NCI-H1048 (cell line): ENCODE results near the gene OST4.
A peak's percentile ranks its signal among the peaks of the same experiment; 100 is the strongest.
"Not testable (repeated sequence)": the region's sequence is repeated elsewhere in the genome, so short reads cannot be mapped to it uniquely, and the experiment has no call there.

Experiments used
- DNase-seq: peaks from one replicate; lab custom pipeline; 2025; lab: John Stamatoyannopoulos, UW

Gene OST4

DNA sequence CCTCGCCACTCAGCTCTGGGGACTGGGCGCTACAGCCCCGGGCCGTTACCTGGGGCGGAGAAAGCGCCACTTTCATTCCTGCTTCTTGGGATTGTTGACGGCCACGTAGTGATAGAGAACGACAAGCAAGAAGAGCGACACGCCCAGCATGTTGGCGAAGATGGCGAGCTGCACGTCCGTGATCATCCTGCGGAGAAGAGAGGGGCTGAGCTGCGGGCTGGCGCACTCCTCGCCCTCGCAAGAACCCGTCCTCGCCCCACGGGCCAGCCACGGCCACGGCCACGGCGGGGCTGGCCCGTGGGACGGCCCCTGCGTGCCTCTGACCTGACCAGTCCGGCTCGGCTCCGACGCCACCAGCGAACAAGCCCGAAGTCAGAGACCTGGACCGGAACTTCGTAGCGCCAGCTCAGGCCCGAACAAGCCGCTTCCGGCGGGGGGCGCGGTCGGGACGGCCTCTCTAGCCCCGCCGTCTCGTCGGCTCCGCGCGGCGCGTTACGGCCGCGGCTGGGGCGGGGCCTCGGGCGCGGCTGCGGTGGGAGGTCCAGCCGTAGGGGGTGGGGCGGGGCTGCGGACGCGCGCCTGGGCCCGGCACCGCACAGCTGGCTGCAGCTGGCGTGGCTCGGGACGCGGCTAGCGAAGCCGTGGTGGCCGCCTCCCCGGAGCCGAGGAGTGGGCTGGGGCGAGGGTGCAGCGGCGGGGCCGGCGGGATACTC, at the start of gene OST4:
OST4 (minus strand) TSS at position 378 of the 713 bp plus-strand sequence.
- peak; percentile 51 for DNase-seq

DNA sequence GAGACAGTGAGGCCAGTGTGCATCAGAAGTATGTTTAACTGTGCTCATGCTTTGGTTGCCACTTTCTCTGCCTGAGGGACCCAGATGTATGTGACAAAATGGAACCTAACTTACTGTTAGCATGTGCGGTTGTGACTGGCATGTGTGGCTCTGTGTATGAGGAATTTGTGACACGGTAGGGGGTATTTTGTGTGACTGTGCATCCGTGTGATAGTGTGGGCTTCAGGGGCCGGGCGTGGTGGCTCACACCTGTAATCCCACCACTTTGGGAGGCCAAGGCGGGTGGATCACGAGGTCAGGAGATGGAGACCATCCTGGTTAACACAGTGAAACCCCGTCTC, 47.8 kb upstream of the OST4 start:
- not testable (repeated sequence) for DNase-seq

DNA sequence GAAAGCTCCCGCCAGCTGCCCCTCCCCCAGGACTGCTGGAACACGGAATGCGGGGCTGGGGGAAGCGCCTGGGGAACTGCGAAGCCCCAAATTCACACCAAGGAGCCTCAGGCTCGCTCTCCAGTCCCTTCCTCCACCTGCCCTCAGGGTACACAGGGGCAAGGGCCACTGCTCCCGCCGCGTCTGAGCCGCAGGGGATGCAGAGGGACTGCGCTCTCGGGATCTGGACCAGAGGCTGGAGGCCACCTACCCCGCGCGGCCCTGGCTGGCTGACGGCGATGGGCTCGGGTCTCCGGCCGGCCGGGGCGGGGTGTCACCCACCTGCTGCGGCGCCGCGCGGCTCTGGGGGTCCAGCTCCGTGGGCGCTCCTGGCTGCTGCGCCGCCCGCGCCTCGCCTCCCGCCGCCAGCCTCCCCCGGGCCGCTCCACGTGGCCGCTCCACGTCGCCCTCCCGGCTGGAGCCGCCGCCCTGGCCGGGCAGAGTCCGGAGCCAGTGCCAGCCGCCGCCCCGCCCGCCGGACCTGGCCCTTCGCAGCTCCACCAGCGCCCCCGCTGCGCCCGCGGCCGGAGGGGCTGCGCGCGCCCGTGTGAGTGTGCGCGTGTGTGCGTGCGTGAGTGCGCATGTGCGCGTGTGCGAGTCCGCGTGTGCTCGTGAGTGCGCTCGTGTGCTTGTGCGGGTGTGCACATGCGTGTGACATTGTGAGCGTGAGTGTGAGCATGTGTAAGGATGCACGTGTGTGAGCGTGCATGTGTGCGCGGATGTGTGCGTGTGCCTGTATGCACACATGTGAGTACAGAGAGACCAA, 47.3 kb upstream of the OST4 start, which contains the start of gene CGREF1:
CGREF1 (minus strand) TSS at position 604 of the 805 bp plus-strand sequence. CDS start 14,762 bp downstream, outside the sequence.
- DNase-seq: no peak

DNA sequence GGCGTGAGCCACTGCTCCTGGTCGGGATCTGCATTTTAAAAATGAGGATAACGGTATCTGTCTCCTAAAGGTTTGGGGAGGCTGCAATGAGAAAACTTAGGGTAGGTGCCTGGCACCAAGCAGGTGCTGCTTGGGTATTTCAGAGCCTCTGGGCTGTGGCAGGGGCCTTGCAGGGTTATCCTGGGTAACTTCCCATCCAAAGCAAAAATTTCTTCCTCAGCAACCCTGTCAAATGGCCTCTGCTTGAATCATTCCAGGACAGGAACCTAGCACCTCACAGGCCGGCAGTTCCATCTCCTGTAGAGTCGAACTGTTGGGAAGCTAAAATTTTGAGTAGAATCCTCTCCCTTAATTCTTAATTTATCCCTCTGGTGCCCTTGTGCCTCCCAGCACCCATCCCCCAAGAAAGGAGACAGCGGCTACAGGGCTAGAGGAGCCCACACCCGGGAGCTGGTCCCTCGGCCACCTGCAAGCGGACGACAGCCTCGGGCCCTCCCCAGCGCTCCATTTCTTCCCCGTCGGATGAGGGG, 46.6 kb upstream of the OST4 start:
- no peak for DNase-seq

GRCh38 chr2:27115519-27115918, 44.1 kb upstream of the OST4 start:
- no peak for DNase-seq

GRCh38 chr2:27111392-27112078, 40.1 kb upstream of the OST4 start:
- DNase-seq: not testable (repeated sequence)

GRCh38 chr2:27110603-27111352, 39.3 kb upstream of the OST4 start:
- not testable (repeated sequence) for DNase-seq

GRCh38 chr2:27109083-27109482, 37.6 kb upstream of the OST4 start:
- DNase-seq: no peak

DNA sequence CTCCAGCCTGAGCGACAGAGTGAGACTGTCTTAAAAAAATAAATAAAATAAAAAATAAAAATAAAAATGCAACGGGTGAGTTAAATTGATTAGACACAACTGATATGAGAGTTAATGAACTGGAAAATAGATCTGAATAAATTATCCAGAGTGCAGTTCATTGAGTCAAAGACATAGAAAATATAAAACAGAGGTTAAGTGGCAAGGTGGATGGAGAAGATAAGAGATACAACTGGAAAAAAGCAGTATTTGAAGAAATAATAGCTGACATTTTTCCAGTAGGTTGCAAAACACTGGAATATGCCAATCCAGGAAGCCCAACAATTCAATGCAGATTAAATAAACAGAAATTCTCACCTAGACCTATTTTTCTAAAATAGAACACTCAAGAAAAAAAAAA, 36.8 kb upstream of the OST4 start:
- no peak for DNase-seq

- no peak for DNase-seq
These were observed 34.5 kb upstream of the OST4 start for GRCh38 chr2:27105981-27106380.

DNA sequence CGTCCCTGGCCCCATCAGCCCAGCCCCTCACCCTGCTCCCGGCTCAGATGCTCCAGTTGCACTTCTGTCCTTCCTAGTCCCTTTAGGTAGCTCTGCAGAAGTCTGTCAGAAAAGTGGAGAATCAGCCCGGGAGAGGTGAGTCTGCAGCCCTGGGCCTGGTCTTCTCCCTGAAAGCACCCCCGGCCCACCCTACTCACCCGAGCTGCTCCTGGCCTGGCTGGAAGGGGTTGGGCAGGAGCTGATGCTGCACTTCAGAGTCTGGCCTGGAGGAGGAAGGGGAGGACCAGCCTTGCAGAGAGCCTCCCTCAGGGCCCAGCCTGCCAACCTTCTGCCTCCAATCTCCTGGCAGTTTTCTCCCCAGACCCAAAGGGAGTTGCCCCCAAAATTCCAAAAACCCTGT, 30.9 kb upstream of the OST4 start:
- DNase-seq: no peak

DNA sequence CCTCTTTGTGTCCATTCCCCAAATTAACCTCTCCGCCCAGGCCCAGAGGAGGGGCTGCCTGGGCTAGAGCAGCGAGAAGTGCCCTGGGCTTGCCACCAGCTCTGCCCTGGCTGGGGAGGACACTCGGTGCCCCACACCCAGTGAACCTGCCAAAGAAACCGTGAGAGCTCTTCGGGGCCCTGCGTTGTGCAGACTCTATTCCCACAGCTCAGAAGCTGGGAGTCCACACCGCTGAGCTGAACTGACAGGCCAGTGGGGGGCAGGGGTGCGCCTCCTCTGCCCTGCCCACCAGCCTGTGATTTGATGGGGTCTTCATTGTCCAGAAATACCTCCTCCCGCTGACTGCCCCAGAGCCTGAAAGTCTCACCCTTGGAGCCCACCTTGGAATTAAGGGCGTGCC, 28.6 kb upstream of the OST4 start:
- DNase-seq: no peak

DNA sequence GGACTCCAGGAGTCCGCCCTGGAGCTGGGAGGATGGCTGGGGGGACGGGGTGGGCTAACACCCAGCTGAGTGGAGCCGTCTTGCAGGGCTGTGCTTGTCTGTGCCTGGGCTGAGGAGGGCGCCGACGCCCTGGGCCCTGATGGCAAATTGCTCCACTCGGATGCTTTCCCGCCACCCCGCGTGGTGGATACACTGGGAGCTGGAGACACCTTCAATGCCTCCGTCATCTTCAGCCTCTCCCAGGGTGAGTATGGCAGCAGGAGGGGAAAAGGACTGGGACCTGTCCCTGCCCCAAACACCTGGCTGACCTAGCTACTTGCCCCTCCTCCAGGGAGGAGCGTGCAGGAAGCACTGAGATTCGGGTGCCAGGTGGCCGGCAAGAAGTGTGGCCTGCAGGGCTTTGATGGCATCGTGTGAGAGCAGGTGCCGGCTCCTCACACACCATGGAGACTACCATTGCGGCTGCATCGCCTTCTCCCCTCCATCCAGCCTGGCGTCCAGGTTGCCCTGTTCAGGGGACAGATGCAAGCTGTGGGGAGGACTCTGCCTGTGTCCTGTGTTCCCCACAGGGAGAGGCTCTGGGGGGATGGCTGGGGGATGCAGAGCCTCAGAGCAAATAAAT, 28.0 kb upstream of the OST4 start:
- no peak for DNase-seq

- no peak for DNase-seq
These were observed 25.9 kb upstream of the OST4 start for GRCh38 chr2:27097341-27097740.

GRCh38 chr2:27096748-27097297, 25.4 kb upstream of the OST4 start:
- no peak for DNase-seq

DNA sequence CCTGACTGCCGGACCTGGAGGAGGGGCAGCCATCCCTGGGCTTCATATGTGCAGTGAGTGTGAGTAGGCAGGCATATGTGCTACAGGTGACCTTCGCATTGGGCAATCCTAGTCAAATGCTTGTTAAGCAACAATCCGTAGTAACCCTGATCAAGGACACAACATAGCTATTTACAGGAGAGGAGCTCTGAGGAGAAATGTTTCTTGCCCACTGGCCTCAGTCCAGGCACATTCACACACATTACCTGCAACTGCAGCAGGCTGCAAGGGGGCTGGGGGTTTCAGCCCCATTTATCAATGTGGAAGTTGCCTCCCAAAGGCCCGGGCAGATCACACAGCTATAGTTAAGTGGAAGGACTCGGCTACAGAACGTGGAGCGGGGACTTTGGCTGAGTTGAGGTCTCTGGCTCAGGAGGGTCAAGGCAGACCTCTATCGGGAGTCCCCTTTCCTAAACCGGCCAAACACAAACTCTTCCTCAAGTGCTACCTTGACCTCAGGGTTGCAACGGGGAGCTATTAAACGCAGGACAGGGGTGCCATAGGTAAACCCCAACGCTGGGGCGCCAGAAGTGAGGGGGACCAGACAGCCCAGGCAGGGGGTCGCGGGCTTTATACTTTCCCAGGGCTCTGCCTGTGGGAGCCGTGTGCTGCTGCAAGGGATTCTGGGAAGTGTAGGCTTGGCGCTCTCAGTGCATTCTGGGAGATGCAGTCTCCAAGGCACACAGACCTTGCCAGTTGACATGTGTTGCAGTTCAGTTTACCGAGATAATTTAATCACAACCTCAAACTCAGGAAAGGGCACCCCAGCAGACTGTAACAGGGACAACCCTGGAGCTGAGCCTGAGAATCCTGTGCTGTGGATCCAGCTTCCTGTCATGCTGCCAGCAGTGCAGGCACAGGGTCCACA, 24.5 kb upstream of the OST4 start:
- no peak for DNase-seq

- DNase-seq: no peak
These were observed 23.9 kb upstream of the OST4 start for GRCh38 chr2:27095427-27095744.

- DNase-seq: no peak
These were observed 23.0 kb upstream of the OST4 start for GRCh38 chr2:27094353-27094984.
